Panc1 (cell line): ENCODE data around the gene RAPGEF1. TPM values are rescaled to one million over a fixed set of nuclear protein-coding genes. Genes with fewer than 3 reads are reported as not detected.

Source experiments
- ATAC-seq: fragments of 200-7000 bp; cut with Tn5 transposase; 2 replicates; pipeline ENCODE4 v1.9.1; 2020; ENCODE audit warnings: mild to moderate bottlenecking, moderate library complexity
- BruUV-seq: library from RNA; stranded (reverse); fragments of 400-500 nt; replicated peaks from 2 replicates; lab custom pipeline; 2021; lab: Mats Ljungman, UMichigan
- CTCF ChIA-PET: fragments of 300-600 bp; sonication (Branson Sonifier 250); formaldehyde crosslinking; loops from one replicate; lab custom pipeline; 2022; ENCODE audit warnings: antibody characterized with exemption; lab: Charles Lee
- POLR2A ChIA-PET: fragments of 300-600 bp; sonication (Branson Sonifier 250); formaldehyde crosslinking; loops from one replicate; lab custom pipeline; 2022; ENCODE audit warnings: antibody characterized with exemption; lab: Charles Lee
- DNase-seq: peaks from one replicate; pipeline ENCODE4 v3.0.0-alpha.2; 2010; ENCODE audit warnings: low read depth, low spot score
- H3K27ac ChIP-seq: 2 replicates; pipeline ENCODE4 v1.5.1; 2011; ENCODE audit warnings: mild to moderate bottlenecking, low read length, inconsistent platforms
- H3K27me3 ChIP-seq: fragments of 200-500 bp; sonication (Bioruptor generic); 2 replicates; pipeline ENCODE4 v1.6.0; 2014; ENCODE audit warnings: low read length, inconsistent platforms; ENCODE audit not compliant: control insufficient read depth, insufficient read depth
- H3K36me3 ChIP-seq: fragments of 200-500 bp; sonication (Bioruptor generic); 2 replicates; pipeline ENCODE4 v1.5.1; 2014; ENCODE audit warnings: inconsistent platforms, mild to moderate bottlenecking, low read length, moderate library complexity; ENCODE audit not compliant: control insufficient read depth, insufficient read depth
- H3K4me1 ChIP-seq: 2 replicates; pipeline ENCODE4 v1.5.1; 2011; ENCODE audit warnings: inconsistent platforms, mild to moderate bottlenecking, low read length, moderate library complexity; ENCODE audit not compliant: control insufficient read depth, insufficient read depth
- H3K4me3 ChIP-seq, 2 experiments: 2 replicates each; pipeline ENCODE4 v1.5.1; 2011 to 2012; ENCODE audit warnings: low read depth in 2 of 2, low read length in 2 of 2, mild to moderate bottlenecking in 2 of 2, inconsistent platforms in 1 of 2, moderate library complexity in 1 of 2
- H3K9me3 ChIP-seq: fragments of 200-500 bp; sonication (Bioruptor generic); 2 replicates; pipeline ENCODE4 v1.5.1; 2014; ENCODE audit warnings: low read depth, mild to moderate bottlenecking, inconsistent platforms, low read length, moderate library complexity; ENCODE audit not compliant: control insufficient read depth, insufficient read depth
- CTCF ChIP-seq: fragments of 450-650 bp; IDR thresholded peaks from 2 replicates; pipeline ENCODE4 v1.5.1; 2017; ENCODE audit warnings: mild to moderate bottlenecking
- POLR2AphosphoS5 ChIP-seq: IDR thresholded peaks from 2 replicates; pipeline ENCODE4 v1.6.1; 2012; ENCODE audit warnings: mild to moderate bottlenecking, low read depth, low read length, moderate library complexity
- SIN3A ChIP-seq: IDR thresholded peaks from 2 replicates; pipeline ENCODE4 v1.6.1; 2012; ENCODE audit warnings: low read depth, mild to moderate bottlenecking, low read length, moderate library complexity, borderline replicate concordance; ENCODE audit not compliant: insufficient read depth
- TCF7L2 ChIP-seq: IDR thresholded peaks from 2 replicates; pipeline ENCODE4 v1.6.1; 2011; ENCODE audit warnings: mild to moderate bottlenecking, low read depth, low read length, inconsistent platforms
- in situ Hi-C: cut with HindIII; loops from 2 replicates; pipeline ENCODE4 v1.10.0; 2016; ENCODE audit warnings: low sequenced_read_pairs, low pct_unique_long_range_greater_than_20kb
- intact Hi-C: fragments of 100-400 bp; cut with micrococcal nuclease; formaldehyde crosslinking; loops from one replicate; pipeline ENCODE4 v1.10.0; 2022; ENCODE audit not compliant: unreplicated experiment
- total RNA-seq: library from RNA; stranded (reverse); gene quantifications from one replicate; pipeline ENCODE4 v1.2.1, GENCODE V29; 2021; ENCODE audit not compliant: unreplicated experiment
- TF ChIP-seq, protein P1 (sequence below), 2 experiments: IDR thresholded peaks; 2 replicates each; pipeline ENCODE4 v1.6.1; 2011 to 2012; ENCODE audit warnings: low read depth in 2 of 2, control low read depth in 1 of 2, low read length in 1 of 2, mild to moderate bottlenecking in 1 of 2, moderate library complexity in 1 of 2; ENCODE audit not compliant: insufficient read depth in 1 of 2

The RAPGEF1 gene
- total RNA-seq, 1 experiment from 2014 or later = 86.8 TPM

GRCh38 chr9:131771646-131772045 is 31.8 kb upstream of the RAPGEF1 start:
- no peak overlapping the region for H3K27ac ChIP-seq
- ChIA-PET POLR2A (no interaction called here), CTCF (no interaction called here)
- H3K27me3 ChIP-seq = no peaks in the 10 kb centered on the region
- intact Hi-C loops = no loop called here
- in situ Hi-C loops = no loop called here
- no peaks in the 10 kb centered on the region for H3K36me3 ChIP-seq
- TF ChIP-seq TCF7L2 (no peak), POLR2AphosphoS5 (no peak), CTCF (no peak), SIN3A (no peak)
- TF ChIP-seq, protein P1, sequence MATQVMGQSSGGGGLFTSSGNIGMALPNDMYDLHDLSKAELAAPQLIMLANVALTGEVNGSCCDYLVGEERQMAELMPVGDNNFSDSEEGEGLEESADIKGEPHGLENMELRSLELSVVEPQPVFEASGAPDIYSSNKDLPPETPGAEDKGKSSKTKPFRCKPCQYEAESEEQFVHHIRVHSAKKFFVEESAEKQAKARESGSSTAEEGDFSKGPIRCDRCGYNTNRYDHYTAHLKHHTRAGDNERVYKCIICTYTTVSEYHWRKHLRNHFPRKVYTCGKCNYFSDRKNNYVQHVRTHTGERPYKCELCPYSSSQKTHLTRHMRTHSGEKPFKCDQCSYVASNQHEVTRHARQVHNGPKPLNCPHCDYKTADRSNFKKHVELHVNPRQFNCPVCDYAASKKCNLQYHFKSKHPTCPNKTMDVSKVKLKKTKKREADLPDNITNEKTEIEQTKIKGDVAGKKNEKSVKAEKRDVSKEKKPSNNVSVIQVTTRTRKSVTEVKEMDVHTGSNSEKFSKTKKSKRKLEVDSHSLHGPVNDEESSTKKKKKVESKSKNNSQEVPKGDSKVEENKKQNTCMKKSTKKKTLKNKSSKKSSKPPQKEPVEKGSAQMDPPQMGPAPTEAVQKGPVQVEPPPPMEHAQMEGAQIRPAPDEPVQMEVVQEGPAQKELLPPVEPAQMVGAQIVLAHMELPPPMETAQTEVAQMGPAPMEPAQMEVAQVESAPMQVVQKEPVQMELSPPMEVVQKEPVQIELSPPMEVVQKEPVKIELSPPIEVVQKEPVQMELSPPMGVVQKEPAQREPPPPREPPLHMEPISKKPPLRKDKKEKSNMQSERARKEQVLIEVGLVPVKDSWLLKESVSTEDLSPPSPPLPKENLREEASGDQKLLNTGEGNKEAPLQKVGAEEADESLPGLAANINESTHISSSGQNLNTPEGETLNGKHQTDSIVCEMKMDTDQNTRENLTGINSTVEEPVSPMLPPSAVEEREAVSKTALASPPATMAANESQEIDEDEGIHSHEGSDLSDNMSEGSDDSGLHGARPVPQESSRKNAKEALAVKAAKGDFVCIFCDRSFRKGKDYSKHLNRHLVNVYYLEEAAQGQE (IDR thresholded peaks at IDR 0.05; ENCODE audit: insufficient read depth in 1 of 2, low read depth in 2 of 2, low read length in 1 of 2) = no peak
- H3K4me1 ChIP-seq = no peaks in the 10 kb centered on the region
- no peak for DNase-seq
- H3K4me3 ChIP-seq = no peak overlapping the region
- no peaks in the 10 kb centered on the region for H3K9me3 ChIP-seq
- no TSS peak for BruUV-seq
- ATAC-seq = no peak

- Histone ChIP-seq H3K9me3 (no peaks in the 10 kb centered on the region), H3K27me3 (no peaks in the 10 kb centered on the region), H3K4me3 (no peak overlapping the region), H3K36me3 (no peaks in the 10 kb centered on the region), H3K27ac (no peak overlapping the region), H3K4me1 (no peaks in the 10 kb centered on the region)
- DNase-seq = no peak
- no TSS peak for BruUV-seq
- CTCF ChIA-PET = interaction anchor here (0.8 kb wide), 1 partner anchor 457 kb away, joined by 8 read pairs; no protein-coding TSS in a partner anchor
- no peak for ATAC-seq
- POLR2A ChIA-PET = interaction anchor here (0.6 to 0.7 kb wide), 2 partner anchors 9 to 372 kb away, joined by 3 to 19 read pairs; no protein-coding TSS in a partner anchor
- intact Hi-C loops (loop anchor here (10.0 kb wide), 1 partner anchor 395 kb away; the partner anchor contains the start of gene NTNG2), in situ Hi-C loops (no loop called here)
- TF ChIP-seq CTCF = no peak
- TF ChIP-seq, protein P1 (IDR thresholded peaks at IDR 0.05; ENCODE audit: insufficient read depth in 1 of 2, low read depth in 2 of 2, low read length in 1 of 2) = no peak
- no peak for TF ChIP-seq POLR2AphosphoS5
Measured at GRCh38 chr9:131769361-131769760, 29.5 kb upstream of the RAPGEF1 start.
